Prostate gland (tissue), 2 donors: ENCODE results near the gene SCIMP. TPM values are rescaled to one million over a fixed set of nuclear protein-coding genes. Genes with fewer than 3 reads are reported as not detected.

Source experiments
- total RNA-seq, 2 donors: library from RNA; depleted of rRNA; stranded (reverse); fragments of >200 nt; gene quantifications; one replicate each; pipeline ENCODE4 v1.1.0, GENCODE V29; 2016

SCIMP gene
- total RNA-seq, 2 donors from 2014 or later: 0.68 to 2.3 TPM

Other genes starting within 250 kb of the SCIMP start
- gene CAMTA2, start 247.2 kb downstream of the SCIMP start, total RNA-seq: 10 to 100 TPM; 13.6 to 40.2 TPM
- gene INCA1, start 237.3 kb downstream of the SCIMP start, total RNA-seq: 1 to 10 TPM; 2.5 to 8.4 TPM
- 10 to 100 TPM; 59.5 to 88.9 TPM for gene KIF1C, start 236.9 kb downstream of the SCIMP start, total RNA-seq
- 1 to 10 TPM; 1.6 to 1.7 TPM for gene SLC52A1, start 199.4 kb downstream of the SCIMP start, total RNA-seq
- gene ZFP3, start 156.4 kb downstream of the SCIMP start, total RNA-seq: 1 to 10 TPM; 5.4 to 8.5 TPM
- 10 to 100 TPM; 14.3 TPM for gene ZNF232, start 123.0 kb downstream of the SCIMP start, total RNA-seq
- 1 to 10 TPM; 1.4 to 6.8 TPM for gene USP6, start 118.8 kb downstream of the SCIMP start, total RNA-seq
- gene ZNF594, start 43.0 kb downstream of the SCIMP start, total RNA-seq: 10 to 100 TPM; 20.3 to 33.2 TPM
- gene RABEP1, start 47.4 kb upstream of the SCIMP start, total RNA-seq: 10 to 100 TPM; 38.9 to 54.7 TPM
- gene NUP88, start 184.8 kb upstream of the SCIMP start, total RNA-seq: 100 to 1,000 TPM in 1 of 2 donors, 10 to 100 TPM in 1; 64.8 to 105 TPM
- gene RPAIN, start 185.3 kb upstream of the SCIMP start, total RNA-seq: 10 to 100 TPM; 39.2 to 51.1 TPM
- 100 to 1,000 TPM; 140 to 146 TPM for gene C1QBP, start 204.3 kb upstream of the SCIMP start, total RNA-seq
- 10 to 100 TPM; 11.9 to 13.2 TPM for gene DHX33, start 234.1 kb upstream of the SCIMP start, total RNA-seq